ENCODE results near the gene MPHOSPH10. TPM values are rescaled to one million over a fixed set of nuclear protein-coding genes. Genes with fewer than 3 reads are reported as not detected.

The MPHOSPH10 gene
- total and polyA plus RNA-seq, 10 of the 15 experiments (the other 5 are each of a cell fraction or from before 2014, with no cell fraction given): 23.8 to 56.8 (median 41.3) TPM

DNA sequence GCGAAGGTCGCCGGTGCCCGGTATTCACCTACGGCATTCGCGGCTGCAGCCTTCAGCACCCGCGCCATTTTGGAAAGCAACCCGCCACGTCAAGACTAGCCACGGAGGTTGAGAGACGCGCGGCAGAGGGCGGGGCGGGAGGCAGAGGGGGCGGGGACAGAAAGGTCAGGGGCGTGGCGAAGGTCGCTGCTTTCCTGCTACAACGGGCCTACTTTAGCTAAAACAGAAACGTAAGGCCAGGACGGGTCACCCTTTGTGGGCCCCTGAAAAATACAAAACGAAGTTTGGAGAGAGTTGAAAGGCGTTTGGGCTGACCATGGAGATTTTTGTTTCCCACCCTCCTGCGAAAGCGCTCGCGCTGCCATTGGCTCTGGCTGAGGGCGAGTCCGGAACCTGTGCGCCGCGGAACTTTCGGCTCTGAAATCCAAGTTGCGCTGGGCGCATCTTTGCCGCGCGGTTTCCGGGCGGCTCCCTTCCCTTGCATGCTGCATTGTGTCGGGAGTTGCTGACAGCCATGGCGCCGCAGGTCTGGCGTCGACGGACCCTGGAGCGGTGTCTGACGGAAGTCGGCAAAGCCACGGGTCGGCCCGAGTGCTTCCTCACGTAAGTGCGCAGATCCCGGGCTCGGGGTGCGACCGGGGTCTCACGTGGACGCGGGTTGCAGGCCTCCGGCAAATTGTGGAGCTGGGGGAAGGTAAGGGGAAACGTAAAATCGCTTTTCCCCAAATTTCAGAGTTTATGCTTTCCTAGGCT is at the start of gene MPHOSPH10, which contains the start of gene MCEE (continued):
- TF ChIP-seq, protein P1, sequence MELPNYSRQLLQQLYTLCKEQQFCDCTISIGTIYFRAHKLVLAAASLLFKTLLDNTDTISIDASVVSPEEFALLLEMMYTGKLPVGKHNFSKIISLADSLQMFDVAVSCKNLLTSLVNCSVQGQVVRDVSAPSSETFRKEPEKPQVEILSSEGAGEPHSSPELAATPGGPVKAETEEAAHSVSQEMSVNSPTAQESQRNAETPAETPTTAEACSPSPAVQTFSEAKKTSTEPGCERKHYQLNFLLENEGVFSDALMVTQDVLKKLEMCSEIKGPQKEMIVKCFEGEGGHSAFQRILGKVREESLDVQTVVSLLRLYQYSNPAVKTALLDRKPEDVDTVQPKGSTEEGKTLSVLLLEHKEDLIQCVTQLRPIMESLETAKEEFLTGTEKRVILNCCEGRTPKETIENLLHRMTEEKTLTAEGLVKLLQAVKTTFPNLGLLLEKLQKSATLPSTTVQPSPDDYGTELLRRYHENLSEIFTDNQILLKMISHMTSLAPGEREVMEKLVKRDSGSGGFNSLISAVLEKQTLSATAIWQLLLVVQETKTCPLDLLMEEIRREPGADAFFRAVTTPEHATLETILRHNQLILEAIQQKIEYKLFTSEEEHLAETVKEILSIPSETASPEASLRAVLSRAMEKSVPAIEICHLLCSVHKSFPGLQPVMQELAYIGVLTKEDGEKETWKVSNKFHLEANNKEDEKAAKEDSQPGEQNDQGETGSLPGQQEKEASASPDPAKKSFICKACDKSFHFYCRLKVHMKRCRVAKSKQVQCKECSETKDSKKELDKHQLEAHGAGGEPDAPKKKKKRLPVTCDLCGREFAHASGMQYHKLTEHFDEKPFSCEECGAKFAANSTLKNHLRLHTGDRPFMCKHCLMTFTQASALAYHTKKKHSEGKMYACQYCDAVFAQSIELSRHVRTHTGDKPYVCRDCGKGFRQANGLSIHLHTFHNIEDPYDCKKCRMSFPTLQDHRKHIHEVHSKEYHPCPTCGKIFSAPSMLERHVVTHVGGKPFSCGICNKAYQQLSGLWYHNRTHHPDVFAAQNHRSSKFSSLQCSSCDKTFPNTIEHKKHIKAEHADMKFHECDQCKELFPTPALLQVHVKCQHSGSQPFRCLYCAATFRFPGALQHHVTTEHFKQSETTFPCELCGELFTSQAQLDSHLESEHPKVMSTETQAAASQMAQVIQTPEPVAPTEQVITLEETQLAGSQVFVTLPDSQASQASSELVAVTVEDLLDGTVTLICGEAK (IDR thresholded peaks at IDR 0.05; ENCODE audit: borderline replicate concordance): peak; percentile 99
- TF ChIP-seq RCOR1 (conservative IDR thresholded peaks at IDR 0.05; ENCODE audit: low read depth, low read length) (no peak), SUPT20H (IDR thresholded peaks at IDR 0.05; ENCODE audit: borderline replicate concordance, control insufficient read depth, low read depth, low read length) (no peak), CHD4 (IDR thresholded peaks at IDR 0.05) (no peak), ZSCAN29 (IDR thresholded peaks at IDR 0.05) (peak; percentile 75; the same call in 1 of the 2 replicates), SIN3A (IDR thresholded peaks at IDR 0.05; ENCODE audit: low read depth, low read length) (peak; percentile 91), MEF2A (IDR thresholded peaks at IDR 0.05; ENCODE audit: insufficient read depth, low read depth, low read length) (0 out of 2 replicates have a peak, but pooled peaks have one; percentile 40), ATF7 (IDR thresholded peaks at IDR 0.05; ENCODE audit: low read depth) (peak; percentile 89; the same call in 1 of the 2 replicates), HDAC2 (IDR thresholded peaks at IDR 0.05) (peak; percentile 93; the same call in 1 of the 2 replicates), HDGF (IDR thresholded peaks at IDR 0.05) (0 out of 2 replicates have a peak, but pooled peaks have one; percentile 38), ZNF207 (IDR thresholded peaks at IDR 0.05; ENCODE audit: borderline replicate concordance) (peak; percentile 96), BACH1 (IDR thresholded peaks at IDR 0.05; ENCODE audit: borderline replicate concordance) (peak; percentile 81), RAD21 (IDR thresholded peaks at IDR 0.05; ENCODE audit: insufficient read depth, low read depth, low read length) (no peak), SMC3 (IDR thresholded peaks at IDR 0.05; ENCODE audit: borderline replicate concordance, low read length) (0 out of 2 replicates have a peak, but pooled peaks have one; percentile 5), ZBED1 (IDR thresholded peaks at IDR 0.05; ENCODE audit: borderline replicate concordance) (0 out of 2 replicates have a peak, but pooled peaks have one; percentile 43), GABPA (IDR thresholded peaks at IDR 0.05; ENCODE audit: low read depth) (peak; percentile 99), NR2F1 (conservative IDR thresholded peaks at IDR 0.05) (peak; percentile 89), TAF1 (IDR thresholded peaks at IDR 0.05; ENCODE audit: borderline replicate concordance, low read depth, low read length) (peak; percentile 96)
- TF ChIP-seq, protein P2, sequence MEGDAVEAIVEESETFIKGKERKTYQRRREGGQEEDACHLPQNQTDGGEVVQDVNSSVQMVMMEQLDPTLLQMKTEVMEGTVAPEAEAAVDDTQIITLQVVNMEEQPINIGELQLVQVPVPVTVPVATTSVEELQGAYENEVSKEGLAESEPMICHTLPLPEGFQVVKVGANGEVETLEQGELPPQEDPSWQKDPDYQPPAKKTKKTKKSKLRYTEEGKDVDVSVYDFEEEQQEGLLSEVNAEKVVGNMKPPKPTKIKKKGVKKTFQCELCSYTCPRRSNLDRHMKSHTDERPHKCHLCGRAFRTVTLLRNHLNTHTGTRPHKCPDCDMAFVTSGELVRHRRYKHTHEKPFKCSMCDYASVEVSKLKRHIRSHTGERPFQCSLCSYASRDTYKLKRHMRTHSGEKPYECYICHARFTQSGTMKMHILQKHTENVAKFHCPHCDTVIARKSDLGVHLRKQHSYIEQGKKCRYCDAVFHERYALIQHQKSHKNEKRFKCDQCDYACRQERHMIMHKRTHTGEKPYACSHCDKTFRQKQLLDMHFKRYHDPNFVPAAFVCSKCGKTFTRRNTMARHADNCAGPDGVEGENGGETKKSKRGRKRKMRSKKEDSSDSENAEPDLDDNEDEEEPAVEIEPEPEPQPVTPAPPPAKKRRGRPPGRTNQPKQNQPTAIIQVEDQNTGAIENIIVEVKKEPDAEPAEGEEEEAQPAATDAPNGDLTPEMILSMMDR (IDR thresholded peaks at IDR 0.05 in 2 of 3, conservative IDR thresholded peaks at IDR 0.05 in 1 of 3; ENCODE audit: control insufficient read depth in 2 of 3, extremely low read depth in 1 of 3, insufficient read depth in 1 of 3, low read depth in 3 of 3, low read length in 3 of 3): no peak
- TF ChIP-seq, protein P3, sequence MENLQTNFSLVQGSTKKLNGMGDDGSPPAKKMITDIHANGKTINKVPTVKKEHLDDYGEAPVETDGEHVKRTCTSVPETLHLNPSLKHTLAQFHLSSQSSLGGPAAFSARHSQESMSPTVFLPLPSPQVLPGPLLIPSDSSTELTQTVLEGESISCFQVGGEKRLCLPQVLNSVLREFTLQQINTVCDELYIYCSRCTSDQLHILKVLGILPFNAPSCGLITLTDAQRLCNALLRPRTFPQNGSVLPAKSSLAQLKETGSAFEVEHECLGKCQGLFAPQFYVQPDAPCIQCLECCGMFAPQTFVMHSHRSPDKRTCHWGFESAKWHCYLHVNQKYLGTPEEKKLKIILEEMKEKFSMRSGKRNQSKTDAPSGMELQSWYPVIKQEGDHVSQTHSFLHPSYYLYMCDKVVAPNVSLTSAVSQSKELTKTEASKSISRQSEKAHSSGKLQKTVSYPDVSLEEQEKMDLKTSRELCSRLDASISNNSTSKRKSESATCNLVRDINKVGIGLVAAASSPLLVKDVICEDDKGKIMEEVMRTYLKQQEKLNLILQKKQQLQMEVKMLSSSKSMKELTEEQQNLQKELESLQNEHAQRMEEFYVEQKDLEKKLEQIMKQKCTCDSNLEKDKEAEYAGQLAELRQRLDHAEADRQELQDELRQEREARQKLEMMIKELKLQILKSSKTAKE (IDR thresholded peaks at IDR 0.05; ENCODE audit: low read depth, poor library complexity, severe bottlenecking): peak; percentile 40
- TF ChIP-seq, protein P4, sequence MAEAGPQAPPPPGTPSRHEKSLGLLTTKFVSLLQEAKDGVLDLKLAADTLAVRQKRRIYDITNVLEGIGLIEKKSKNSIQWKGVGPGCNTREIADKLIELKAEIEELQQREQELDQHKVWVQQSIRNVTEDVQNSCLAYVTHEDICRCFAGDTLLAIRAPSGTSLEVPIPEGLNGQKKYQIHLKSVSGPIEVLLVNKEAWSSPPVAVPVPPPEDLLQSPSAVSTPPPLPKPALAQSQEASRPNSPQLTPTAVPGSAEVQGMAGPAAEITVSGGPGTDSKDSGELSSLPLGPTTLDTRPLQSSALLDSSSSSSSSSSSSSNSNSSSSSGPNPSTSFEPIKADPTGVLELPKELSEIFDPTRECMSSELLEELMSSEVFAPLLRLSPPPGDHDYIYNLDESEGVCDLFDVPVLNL (IDR thresholded peaks at IDR 0.05; ENCODE audit: low read depth, low read length): no peak
